HCT116 (cell line): ENCODE data around the gene WDFY2.

Experiments
- CBX3 ChIP-seq: IDR thresholded peaks from 2 replicates; pipeline ENCODE4 v1.6.1; 2012; ENCODE audit warnings: low read depth
- POLR2A ChIP-seq: IDR thresholded peaks from 2 replicates; pipeline ENCODE4 v1.7.0; 2011; ENCODE audit warnings: borderline replicate concordance; ENCODE audit not compliant: insufficient read depth, insufficient read length; ENCODE audit errors: extremely low read depth
- RAD21 ChIP-seq: IDR thresholded peaks from 2 replicates; pipeline ENCODE4 v1.6.1; 2012; ENCODE audit warnings: low read depth, mild to moderate bottlenecking
- TF ChIP-seq, protein P1 (sequence below): IDR thresholded peaks from 2 replicates; pipeline ENCODE4 v1.6.1; 2012
- TF ChIP-seq, protein P2 (sequence below), 3 experiments: fragments of 200-600 bp in 1 of 3; sonication (generic) in 1 of 3; IDR thresholded peaks in 2 of 3; conservative IDR thresholded peaks in 1 of 3; 2 replicates each; pipeline ENCODE4 v1.5.1; 2012 to 2017; ENCODE audit warnings: low read depth in 2 of 3, low read length in 2 of 3, antibody characterized with exemption in 1 of 3, borderline replicate concordance in 1 of 3, control low read depth in 1 of 3, mild to moderate bottlenecking in 1 of 3, mixed read lengths in 1 of 3, mixed run types in 1 of 3, moderate library complexity in 1 of 3; ENCODE audit not compliant: insufficient read depth in 1 of 3
- TF ChIP-seq, protein P3 (sequence below): IDR thresholded peaks from 2 replicates; pipeline ENCODE4 v1.6.1; 2012; ENCODE audit warnings: low read depth

DNA sequence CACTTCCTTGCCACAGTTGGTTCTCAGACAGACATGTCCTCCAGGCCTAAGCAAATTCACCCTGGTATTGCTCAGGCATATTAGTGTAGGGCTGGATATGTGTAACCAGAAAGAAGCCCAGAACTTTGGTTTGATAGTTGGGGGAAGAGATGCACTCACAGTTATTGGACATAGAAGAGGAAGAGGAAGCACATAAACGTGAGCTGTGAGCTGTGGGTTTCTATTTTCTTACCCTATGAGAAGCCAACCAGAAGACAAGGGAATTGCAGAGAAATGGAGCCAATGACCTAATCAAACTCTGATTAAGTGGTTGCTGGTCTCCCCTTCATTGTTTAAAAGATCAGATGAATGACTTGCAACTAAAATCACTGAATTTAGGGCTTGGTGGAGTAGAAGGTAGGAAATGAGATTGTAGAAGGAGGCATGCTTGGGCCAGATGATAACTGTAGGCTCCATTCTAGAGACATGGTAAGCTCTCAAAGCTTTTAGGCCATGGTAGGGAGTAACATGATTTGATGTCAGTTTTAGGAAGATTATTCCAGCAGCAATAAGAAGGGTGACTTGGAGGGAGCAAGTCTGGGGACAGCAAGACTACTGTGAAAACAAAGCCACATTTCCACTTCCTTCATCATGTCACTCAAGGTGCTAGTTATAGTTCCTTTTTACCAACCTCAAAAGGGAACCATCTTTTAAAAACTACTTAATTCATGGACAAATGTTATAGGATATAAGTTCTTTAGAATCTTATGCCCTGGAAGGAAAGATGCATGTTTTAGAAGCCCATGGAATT, 24.1 kb upstream of the WDFY2 start:
- TF ChIP-seq, protein P1, sequence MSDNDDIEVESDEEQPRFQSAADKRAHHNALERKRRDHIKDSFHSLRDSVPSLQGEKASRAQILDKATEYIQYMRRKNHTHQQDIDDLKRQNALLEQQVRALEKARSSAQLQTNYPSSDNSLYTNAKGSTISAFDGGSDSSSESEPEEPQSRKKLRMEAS, result no peak
- TF ChIP-seq, protein P2, sequence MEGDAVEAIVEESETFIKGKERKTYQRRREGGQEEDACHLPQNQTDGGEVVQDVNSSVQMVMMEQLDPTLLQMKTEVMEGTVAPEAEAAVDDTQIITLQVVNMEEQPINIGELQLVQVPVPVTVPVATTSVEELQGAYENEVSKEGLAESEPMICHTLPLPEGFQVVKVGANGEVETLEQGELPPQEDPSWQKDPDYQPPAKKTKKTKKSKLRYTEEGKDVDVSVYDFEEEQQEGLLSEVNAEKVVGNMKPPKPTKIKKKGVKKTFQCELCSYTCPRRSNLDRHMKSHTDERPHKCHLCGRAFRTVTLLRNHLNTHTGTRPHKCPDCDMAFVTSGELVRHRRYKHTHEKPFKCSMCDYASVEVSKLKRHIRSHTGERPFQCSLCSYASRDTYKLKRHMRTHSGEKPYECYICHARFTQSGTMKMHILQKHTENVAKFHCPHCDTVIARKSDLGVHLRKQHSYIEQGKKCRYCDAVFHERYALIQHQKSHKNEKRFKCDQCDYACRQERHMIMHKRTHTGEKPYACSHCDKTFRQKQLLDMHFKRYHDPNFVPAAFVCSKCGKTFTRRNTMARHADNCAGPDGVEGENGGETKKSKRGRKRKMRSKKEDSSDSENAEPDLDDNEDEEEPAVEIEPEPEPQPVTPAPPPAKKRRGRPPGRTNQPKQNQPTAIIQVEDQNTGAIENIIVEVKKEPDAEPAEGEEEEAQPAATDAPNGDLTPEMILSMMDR (IDR thresholded peaks at IDR 0.05 in 2 of 3, conservative IDR thresholded peaks at IDR 0.05 in 1 of 3; ENCODE audit: borderline replicate concordance in 1 of 3, insufficient read depth in 1 of 3, low read depth in 2 of 3, low read length in 2 of 3), result no peak
- TF ChIP-seq CBX3, result no peak
- TF ChIP-seq, protein P3, sequence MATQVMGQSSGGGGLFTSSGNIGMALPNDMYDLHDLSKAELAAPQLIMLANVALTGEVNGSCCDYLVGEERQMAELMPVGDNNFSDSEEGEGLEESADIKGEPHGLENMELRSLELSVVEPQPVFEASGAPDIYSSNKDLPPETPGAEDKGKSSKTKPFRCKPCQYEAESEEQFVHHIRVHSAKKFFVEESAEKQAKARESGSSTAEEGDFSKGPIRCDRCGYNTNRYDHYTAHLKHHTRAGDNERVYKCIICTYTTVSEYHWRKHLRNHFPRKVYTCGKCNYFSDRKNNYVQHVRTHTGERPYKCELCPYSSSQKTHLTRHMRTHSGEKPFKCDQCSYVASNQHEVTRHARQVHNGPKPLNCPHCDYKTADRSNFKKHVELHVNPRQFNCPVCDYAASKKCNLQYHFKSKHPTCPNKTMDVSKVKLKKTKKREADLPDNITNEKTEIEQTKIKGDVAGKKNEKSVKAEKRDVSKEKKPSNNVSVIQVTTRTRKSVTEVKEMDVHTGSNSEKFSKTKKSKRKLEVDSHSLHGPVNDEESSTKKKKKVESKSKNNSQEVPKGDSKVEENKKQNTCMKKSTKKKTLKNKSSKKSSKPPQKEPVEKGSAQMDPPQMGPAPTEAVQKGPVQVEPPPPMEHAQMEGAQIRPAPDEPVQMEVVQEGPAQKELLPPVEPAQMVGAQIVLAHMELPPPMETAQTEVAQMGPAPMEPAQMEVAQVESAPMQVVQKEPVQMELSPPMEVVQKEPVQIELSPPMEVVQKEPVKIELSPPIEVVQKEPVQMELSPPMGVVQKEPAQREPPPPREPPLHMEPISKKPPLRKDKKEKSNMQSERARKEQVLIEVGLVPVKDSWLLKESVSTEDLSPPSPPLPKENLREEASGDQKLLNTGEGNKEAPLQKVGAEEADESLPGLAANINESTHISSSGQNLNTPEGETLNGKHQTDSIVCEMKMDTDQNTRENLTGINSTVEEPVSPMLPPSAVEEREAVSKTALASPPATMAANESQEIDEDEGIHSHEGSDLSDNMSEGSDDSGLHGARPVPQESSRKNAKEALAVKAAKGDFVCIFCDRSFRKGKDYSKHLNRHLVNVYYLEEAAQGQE, result no peak
- no peak for TF ChIP-seq POLR2A
- TF ChIP-seq RAD21, result no peak
